HG03571 (cell line): ENCODE results near the gene TRIM34.
A peak's percentile ranks its signal among the peaks of the same experiment; 100 is the strongest.
"Not testable (repeated sequence)": the region's sequence is repeated elsewhere in the genome, so short reads cannot be mapped to it uniquely, and the experiment has no call there.

Experiments
- ATAC-seq: cut with Tn5 transposase; IDR thresholded peaks from one replicate; pipeline ENCODE4 v1.9.1; 2021; ENCODE audit not compliant: unreplicated experiment

TRIM34 gene

GRCh38 chr11:5620651-5621521 lies 3.9 kb upstream of the TRIM34 start:
- ATAC-seq: no peak

GRCh38 chr11:5621580-5621979 lies 3.2 kb upstream of the TRIM34 start:
- ATAC-seq: no peak

GRCh38 chr11:5622802-5623201 lies 2.0 kb upstream of the TRIM34 start:
- ATAC-seq: no peak

DNA sequence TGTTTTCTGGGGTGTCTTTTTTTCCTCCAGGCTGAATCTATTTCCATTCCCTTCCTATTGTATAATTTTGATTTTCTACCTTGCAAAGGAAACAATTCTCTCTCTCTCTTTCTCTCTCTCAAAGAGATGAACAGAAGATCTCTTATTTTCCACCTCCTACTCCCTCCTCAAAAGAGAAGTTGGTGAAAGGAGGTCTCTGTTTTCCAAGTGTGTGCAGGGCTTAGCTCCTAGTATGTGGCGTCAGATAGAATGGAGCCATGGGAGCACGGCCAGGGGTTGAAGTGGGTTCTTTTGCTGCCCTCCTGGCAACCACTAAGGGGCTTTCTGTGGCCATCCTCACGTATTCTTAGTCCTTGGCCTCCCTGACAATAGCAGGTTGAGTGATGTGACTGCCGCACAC lies 480 bp downstream of the TRIM34 start:
- ATAC-seq: no peak

GRCh38 chr11:5626196-5626595 lies 1.4 kb downstream of the TRIM34 start:
- no peak for ATAC-seq

DNA sequence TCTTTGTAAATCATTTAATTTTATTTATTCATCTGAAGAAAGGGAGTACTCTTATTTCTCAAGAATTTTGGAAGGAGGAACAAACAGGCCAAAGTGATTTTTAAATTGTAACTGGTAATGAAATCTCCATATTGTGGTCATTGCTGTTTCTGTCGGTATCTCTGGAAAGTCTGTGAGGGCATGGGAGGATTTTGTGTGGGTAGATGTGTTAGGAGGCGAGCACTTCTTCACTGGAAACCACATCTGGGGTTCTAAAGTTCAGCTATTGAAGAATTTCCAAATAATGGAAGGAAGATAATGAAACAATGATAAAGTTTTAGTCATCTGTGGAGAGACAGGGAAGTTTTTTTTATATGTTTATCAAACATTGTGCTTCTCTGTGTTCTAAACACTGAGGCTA lies 6.6 kb downstream of the TRIM34 start:
- peak; percentile 22 for ATAC-seq

GRCh38 chr11:5631969-5632635 lies 7.3 kb downstream of the TRIM34 start:
- ATAC-seq: peak; percentile 96

- ATAC-seq: no peak
Measured at GRCh38 chr11:5639953-5640352, 15.2 kb downstream of the TRIM34 start.

GRCh38 chr11:5643585-5643984 lies 18.8 kb downstream of the TRIM34 start:
- no peak for ATAC-seq

DNA sequence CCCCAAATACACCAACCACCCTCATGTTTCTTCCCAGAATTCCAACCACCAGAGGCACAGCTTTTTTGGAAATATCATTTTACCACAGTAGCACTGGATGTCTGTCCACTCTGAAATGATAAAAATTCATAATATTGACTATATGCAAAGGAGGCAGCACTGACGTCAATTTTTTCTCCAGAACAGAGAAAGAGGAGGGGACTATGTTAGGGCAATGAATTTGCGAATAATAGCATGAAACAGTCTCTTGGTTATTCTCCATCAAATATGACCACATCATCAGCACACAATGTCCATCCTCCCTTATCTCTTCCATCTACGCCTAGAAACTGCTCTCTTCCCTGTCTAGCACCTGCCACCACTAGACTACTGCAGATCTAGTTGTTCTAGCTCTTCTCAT lies 21.3 kb downstream of the TRIM34 start:
- ATAC-seq: no peak

DNA sequence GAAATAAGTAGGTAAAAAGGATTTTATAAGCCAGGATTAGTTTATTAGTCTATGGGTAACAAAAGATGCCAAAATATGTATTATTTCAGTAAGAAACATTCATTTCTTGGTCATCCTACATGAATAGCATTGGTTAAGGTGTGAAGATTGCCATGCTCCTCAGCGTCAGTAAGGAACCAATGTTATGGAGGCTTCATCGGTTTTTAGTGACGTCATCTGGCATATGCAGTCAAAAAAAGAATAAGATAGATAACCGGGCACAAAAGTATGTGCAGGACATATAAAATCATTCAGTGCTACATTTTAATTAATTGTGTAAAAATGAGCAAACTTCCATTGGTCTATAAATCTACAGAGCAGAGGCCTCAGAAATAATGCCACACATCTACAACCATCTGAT lies 30.7 kb downstream of the TRIM34 start:
- no peak for ATAC-seq

DNA sequence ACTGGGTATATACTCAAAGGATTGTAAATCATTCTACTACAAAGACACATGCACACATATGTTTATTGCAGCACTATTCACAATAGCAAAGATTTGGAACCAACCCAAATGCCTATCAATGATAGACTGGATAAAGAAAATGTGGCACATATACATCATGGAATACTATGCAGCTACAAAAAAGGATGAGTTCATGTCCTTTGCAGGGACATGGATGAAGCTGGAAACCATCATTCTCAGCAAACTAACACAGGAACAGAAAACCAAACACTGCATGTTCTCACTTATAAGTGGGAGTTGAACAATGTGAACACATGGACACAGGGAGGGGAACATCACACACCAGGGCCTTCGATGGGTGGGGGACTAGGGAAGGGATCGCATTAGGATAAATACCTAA lies 32.2 kb downstream of the TRIM34 start:
- ATAC-seq: not testable (repeated sequence)

DNA sequence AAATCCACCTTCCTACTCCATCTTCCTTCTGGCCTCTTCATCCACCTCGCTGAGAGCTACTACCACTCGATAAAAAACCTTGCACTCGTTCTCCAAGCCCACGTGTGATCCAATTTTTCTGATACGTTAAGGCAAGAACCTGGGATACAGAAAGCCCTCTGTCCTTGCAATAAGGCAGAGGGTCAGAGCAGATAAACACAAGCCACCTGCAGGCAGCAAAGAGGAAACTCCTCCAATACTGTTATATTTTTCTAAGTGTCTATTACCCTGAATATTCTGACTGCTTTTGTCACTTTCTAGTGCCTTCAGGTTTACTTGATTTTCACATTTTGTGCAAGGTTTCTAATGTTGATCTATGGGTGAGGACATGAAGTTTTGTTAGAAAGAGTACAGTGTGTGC lies 33.5 kb downstream of the TRIM34 start:
- no peak for ATAC-seq

DNA sequence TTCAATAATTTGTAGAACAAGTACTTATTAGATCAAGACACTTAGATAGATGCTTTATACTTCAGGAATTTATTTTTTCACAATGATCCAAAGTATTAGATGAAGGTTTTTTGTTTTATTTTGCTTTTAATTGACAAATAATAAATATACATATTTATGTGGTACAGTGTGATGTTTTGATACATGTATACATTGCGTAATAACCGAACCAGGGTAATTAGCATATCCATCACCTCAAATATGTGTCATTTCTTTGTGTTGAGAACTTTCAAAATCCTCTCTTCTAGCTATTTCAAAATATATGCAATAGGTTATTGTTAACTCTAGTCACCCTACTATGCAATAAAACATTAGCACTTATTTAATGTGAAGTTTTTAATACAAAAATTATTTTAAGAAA lies 38.7 kb downstream of the TRIM34 start:
- no peak for ATAC-seq

GRCh38 chr11:5665051-5665570 lies 40.3 kb downstream of the TRIM34 start:
- ATAC-seq: no peak

DNA sequence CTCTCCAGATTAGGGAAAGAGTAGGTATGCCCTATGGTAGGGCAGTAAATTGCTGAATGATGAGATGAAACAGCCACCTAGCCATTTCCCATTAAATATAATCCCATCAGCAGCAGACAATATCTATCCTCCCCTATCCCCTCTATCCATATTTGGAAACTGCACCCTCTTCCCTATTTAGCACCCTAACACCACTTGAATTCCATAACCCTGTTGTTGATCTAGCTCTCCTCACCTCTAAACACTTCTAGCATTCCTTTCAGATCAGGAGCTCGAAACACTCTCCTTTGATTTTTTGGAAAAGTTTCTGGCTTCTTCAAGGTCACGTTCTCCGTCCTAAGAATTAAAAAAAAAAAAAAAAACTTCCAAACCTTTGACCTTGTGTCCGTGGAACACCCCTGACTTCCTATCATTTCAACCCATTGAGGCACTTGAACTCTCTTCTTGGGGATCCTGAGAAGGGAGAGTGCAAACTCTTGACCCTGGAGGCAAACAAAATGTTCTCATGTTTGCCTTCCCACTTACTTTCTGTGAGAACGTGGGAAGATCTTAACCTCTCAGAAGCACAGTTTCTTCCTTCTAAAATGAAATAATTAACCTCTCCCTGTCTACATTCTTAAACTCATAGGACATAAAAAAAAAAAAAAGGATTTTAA lies 41.1 kb downstream of the TRIM34 start:
- no peak for ATAC-seq

GRCh38 chr11:5666402-5666793 lies 41.6 kb downstream of the TRIM34 start:
- no peak for ATAC-seq

DNA sequence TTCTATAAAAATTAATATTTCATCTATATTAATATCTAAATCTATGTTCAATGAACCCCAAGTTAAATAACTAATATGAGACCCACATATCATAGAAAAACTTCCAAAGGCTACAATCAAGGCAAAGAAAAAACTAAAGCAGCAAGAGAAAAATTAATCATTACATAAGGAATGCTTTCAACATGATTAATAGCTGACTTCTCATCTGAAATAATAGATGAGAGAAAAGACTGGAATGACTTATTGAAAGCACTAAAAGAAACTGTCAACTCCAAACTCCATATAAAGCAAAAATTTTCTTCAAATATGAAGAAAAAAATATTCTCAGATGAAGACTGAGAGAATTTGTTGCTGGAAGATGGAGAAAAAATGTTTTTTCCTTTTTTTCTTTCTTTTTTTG lies 47.0 kb downstream of the TRIM34 start:
- ATAC-seq: no peak

GRCh38 chr11:5674391-5674790 lies 49.6 kb downstream of the TRIM34 start:
- no peak for ATAC-seq

GRCh38 chr11:5679811-5680210 lies 55.0 kb downstream of the TRIM34 start:
- ATAC-seq: no peak

GRCh38 chr11:5682890-5683441 lies 58.2 kb downstream of the TRIM34 start:
- ATAC-seq: not testable (repeated sequence)
